Measurements from ENCODE around the gene SLU7. TPM values are rescaled to one million over a fixed set of nuclear protein-coding genes. Genes with fewer than 3 reads are reported as not detected.
A peak's percentile ranks its signal among the peaks of the same experiment; 100 is the strongest.
"Not testable (repeated sequence)": the region's sequence is repeated elsewhere in the genome, so short reads cannot be mapped to it uniquely, and the experiment has no call there.

Gene SLU7
- total RNA-seq, 1 donor from 2014 or later = 59.3 TPM

DNA sequence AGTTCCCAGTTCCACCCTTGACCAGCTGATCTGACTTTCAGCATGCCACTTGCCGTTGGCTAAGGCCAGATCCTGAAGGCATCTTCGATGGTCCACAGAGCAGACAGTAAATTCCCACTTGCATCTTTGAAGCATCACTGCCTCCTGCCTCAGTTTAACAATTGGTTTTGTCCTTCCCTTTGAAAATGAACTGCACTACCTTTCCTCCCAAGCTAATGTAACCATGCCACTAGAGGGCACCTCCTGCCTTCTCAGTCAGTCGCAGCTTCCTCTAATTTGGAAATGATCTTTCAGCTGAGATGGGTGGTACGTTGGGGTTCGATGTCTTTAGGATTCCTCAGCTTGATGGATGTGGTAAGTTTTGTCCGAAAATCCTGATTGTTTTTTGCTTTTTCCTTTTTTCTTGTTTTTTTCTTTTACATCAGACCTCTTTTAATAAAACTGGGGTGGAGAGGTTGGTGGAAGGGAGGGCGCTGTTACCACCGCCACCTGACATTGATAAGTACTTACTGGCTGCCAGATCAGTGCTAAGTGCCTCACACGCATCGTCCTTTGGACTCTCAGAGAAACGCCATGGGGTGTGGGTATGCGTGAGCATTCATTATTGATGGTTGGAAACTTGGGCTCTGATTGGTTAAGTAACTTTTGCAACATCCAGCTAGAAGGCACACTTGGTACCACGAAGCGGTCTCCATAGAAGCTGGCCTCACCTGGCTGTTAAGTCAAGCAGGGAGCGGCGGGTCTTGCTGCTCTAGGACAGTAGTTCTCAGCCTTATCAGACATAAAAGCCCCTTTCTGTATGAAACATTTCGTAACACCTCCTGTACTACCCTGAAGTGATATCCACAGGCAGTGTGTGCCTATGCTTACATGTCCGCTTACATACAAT is 19.7 kb upstream of the SLU7 start:
- intact Hi-C loops (cut with micrococcal nuclease) = loop anchor here (1.0 to 10.0 kb wide), 11 partner anchors 12 to 1109 kb away; partner anchors contain the start of genes GABRB2 and SLU7
- no peaks in the 10 kb centered on the region for H3K9me3 Mint-ChIP-seq
- ChIA-PET CTCF (interaction anchor here (0.5 to 6.6 kb wide), 31 partner anchors 9 to 1098 kb away, joined by 3 to 132 read pairs (median 7); partner anchors contain the start of genes PTTG1 and SLU7), POLR2A (interaction anchor here (0.6 to 7.7 kb wide), 14 partner anchors 15 to 405 kb away, joined by 3 to 154 read pairs (median 6); partner anchors contain the start of genes PTTG1 and SLU7)
- peaks cover 66% of the 10 kb centered on the region for H3K4me1 Mint-ChIP-seq
- peak overlapping the region; percentile 87 for H3K4me3 Mint-ChIP-seq
- ATAC-seq (ENCODE audit: low read depth) (peak; percentile 53), DNase-seq (peak; percentile 38)
- no peaks in the 10 kb centered on the region for H3K27me3 Mint-ChIP-seq
- H3K27ac Mint-ChIP-seq = peak overlapping the region; percentile 94
- TF ChIP-seq, protein P1, sequence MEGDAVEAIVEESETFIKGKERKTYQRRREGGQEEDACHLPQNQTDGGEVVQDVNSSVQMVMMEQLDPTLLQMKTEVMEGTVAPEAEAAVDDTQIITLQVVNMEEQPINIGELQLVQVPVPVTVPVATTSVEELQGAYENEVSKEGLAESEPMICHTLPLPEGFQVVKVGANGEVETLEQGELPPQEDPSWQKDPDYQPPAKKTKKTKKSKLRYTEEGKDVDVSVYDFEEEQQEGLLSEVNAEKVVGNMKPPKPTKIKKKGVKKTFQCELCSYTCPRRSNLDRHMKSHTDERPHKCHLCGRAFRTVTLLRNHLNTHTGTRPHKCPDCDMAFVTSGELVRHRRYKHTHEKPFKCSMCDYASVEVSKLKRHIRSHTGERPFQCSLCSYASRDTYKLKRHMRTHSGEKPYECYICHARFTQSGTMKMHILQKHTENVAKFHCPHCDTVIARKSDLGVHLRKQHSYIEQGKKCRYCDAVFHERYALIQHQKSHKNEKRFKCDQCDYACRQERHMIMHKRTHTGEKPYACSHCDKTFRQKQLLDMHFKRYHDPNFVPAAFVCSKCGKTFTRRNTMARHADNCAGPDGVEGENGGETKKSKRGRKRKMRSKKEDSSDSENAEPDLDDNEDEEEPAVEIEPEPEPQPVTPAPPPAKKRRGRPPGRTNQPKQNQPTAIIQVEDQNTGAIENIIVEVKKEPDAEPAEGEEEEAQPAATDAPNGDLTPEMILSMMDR (IDR thresholded peaks at IDR 0.05) = no peak
- H3K36me3 Mint-ChIP-seq (ENCODE audit: low read depth) = no peaks in the 10 kb centered on the region

DNA sequence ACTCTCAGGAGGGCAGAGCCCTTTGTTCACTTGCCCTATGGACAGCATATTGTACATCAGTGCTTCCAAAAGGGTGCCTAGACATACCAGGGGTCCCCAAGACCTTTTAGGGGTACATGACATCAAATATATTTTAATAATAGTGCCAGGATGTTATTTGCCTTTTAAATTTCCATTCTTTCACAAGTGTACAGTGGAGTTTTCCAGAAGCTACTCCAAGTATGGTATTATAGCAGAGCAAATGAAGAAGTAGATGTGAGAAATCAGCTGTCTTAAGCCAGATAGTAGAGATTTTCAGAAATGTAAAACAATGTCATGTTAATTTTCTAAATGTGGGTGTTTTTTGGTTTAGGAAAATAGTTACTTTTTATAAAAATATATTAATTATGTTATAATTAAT is 18.4 kb upstream of the SLU7 start:
- no peaks in the 10 kb centered on the region for H3K36me3 Mint-ChIP-seq (ENCODE audit: low read depth)
- no peaks in the 10 kb centered on the region for H3K9me3 Mint-ChIP-seq
- POLR2A ChIA-PET = interaction anchor here (0.6 to 7.7 kb wide), 2 partner anchors 32 to 427 kb away, joined by 3 to 154 read pairs; no protein-coding TSS in a partner anchor
- intact Hi-C loops (cut with micrococcal nuclease) = loop anchor here (5.0 to 10.0 kb wide), 3 partner anchors 268 to 1110 kb away; partner anchors contain the start of gene GABRB2
- peaks cover 69% of the 10 kb centered on the region for H3K4me1 Mint-ChIP-seq
- CTCF ChIA-PET = interaction anchor here (1.4 to 6.6 kb wide), 10 partner anchors 10 to 71 kb away, joined by 7 to 132 read pairs (median 22); partner anchors contain the start of genes PTTG1 and SLU7
- DNase-seq (no peak), ATAC-seq (ENCODE audit: low read depth) (no peak)
- H3K27ac Mint-ChIP-seq = peak overlapping the region; percentile 47
- no peak overlapping the region for H3K4me3 Mint-ChIP-seq
- TF ChIP-seq, protein P1 (IDR thresholded peaks at IDR 0.05) = no peak
- no peaks in the 10 kb centered on the region for H3K27me3 Mint-ChIP-seq

DNA sequence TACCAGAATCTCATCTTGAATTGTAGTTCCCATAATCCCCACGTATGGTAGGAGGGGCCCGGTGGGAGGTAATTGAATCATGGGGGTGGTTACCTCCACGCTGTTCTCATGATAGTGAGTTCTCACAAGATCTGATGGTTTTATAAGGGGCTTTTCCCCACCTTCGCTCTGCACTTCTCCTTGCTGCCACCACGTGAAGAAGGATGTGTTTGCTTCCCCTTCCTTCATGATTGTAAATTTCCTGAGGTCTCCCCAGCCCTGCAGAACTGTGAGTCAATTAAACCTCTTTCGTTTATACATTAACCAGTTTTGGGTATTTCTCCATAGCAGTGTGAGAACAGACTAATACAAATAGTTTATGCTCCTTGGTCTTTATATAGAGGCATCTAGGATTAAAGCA is 17.8 kb upstream of the SLU7 start:
- not testable (repeated sequence) for H3K27me3 Mint-ChIP-seq; DNase-seq; H3K9me3 Mint-ChIP-seq; ATAC-seq (ENCODE audit: low read depth); H3K36me3 Mint-ChIP-seq (ENCODE audit: low read depth); H3K4me3 Mint-ChIP-seq
- peak overlapping the region; percentile 9 for H3K27ac Mint-ChIP-seq
- intact Hi-C loops (cut with micrococcal nuclease) = loop anchor here (5.0 to 10.0 kb wide), 3 partner anchors 268 to 1111 kb away; partner anchors contain the start of gene GABRB2
- POLR2A ChIA-PET = interaction anchor here (7.7 kb wide), 1 partner anchor 33 kb away, joined by 154 read pairs; no protein-coding TSS in a partner anchor
- CTCF ChIA-PET = interaction anchor here (0.8 to 6.6 kb wide), 3 partner anchors 30 to 71 kb away, joined by 3 to 132 read pairs (median 128); no protein-coding TSS in a partner anchor
- H3K4me1 Mint-ChIP-seq = peaks cover 73% of the 10 kb centered on the region

DNA sequence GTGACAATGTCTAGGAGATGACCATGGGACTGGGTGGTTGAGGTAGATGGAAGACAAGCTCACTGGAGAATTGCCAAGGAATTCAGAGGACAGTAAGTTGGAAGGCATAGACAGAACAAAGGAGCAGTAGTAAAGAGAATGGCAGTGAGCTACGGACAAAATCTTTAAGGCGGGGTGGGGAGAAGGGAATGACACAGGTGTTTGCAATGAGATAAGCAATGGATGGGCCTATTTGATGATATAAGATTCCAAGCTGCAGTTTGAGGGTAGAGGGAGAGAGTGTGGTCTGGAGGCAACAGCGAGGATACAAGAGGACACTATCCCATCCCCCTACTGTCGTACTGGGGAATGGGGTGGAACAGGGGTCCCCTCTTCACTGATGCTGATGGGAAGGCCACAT is 17.1 kb upstream of the SLU7 start:
- H3K4me1 Mint-ChIP-seq = peaks cover 70% of the 10 kb centered on the region
- ATAC-seq (ENCODE audit: low read depth) (no peak), DNase-seq (no peak)
- intact Hi-C loops (cut with micrococcal nuclease) = loop anchor here (5.0 to 10.0 kb wide), 3 partner anchors 269 to 1111 kb away; partner anchors contain the start of gene GABRB2
- no peak overlapping the region for H3K4me3 Mint-ChIP-seq
- no peaks in the 10 kb centered on the region for H3K36me3 Mint-ChIP-seq (ENCODE audit: low read depth)
- H3K27ac Mint-ChIP-seq = no peak overlapping the region
- ChIA-PET POLR2A (interaction anchor here (1.4 kb wide), 1 partner anchor 32 kb away, joined by 3 read pairs; no protein-coding TSS in a partner anchor), CTCF (interaction anchor here (0.8 to 1.2 kb wide), 2 partner anchors 31 to 74 kb away, joined by 3 to 4 read pairs; no protein-coding TSS in a partner anchor)
- H3K27me3 Mint-ChIP-seq = no peaks in the 10 kb centered on the region
- TF ChIP-seq, protein P1 (IDR thresholded peaks at IDR 0.05) = no peak
- no peaks in the 10 kb centered on the region for H3K9me3 Mint-ChIP-seq

DNA sequence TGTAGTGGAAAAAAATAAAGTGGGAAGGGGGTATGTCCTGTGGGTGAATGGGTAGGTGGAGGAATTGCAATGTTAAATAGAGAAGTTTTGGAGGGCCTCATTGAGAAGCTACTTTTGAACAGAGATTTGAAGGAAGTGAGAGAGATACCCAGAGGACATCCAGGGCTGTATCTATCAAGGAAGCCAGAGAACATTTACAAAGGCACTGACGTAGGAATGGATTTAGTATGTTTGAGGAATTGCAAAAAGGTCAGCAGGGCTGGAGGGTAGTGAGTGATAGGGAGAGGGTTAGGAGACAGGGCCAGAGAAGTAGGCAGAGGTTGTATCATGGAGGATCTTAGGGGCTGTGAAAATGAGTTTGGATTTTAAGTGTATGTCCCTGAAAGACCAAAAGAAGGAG is 16.7 kb upstream of the SLU7 start:
- TF ChIP-seq, protein P1 (IDR thresholded peaks at IDR 0.05) = no peak
- DNase-seq (no peak), ATAC-seq (ENCODE audit: low read depth) (no peak)
- ChIA-PET POLR2A (interaction anchor here (0.6 to 1.4 kb wide), 2 partner anchors 32 to 421 kb away, joined by 3 read pairs; no protein-coding TSS in a partner anchor), CTCF (interaction anchor here (1.2 kb wide), 1 partner anchor 74 kb away, joined by 4 read pairs; no protein-coding TSS in a partner anchor)
- H3K27ac Mint-ChIP-seq = no peak overlapping the region
- no peaks in the 10 kb centered on the region for H3K36me3 Mint-ChIP-seq (ENCODE audit: low read depth)
- H3K27me3 Mint-ChIP-seq = no peaks in the 10 kb centered on the region
- intact Hi-C loops (cut with micrococcal nuclease) = loop anchor here (5.0 to 10.0 kb wide), 3 partner anchors 269 to 1112 kb away; partner anchors contain the start of gene GABRB2
- peaks cover 70% of the 10 kb centered on the region for H3K4me1 Mint-ChIP-seq
- H3K9me3 Mint-ChIP-seq = no peaks in the 10 kb centered on the region
- no peak overlapping the region for H3K4me3 Mint-ChIP-seq
